Common myeloid progenitor, CD34-positive (primary cell): ENCODE results near the gene NAXE.

ENCODE experiments used
- CTCF ChIA-PET: fragments of 350-600 bp; sonication (Branson Sonifier 250); formaldehyde crosslinking; loops from one replicate; lab custom pipeline; 2021; ENCODE audit warnings: antibody characterized with exemption; lab: Charles Lee
- POLR2A ChIA-PET: fragments of 350-600 bp; sonication (Branson Sonifier 250); formaldehyde crosslinking; loops from one replicate; lab custom pipeline; 2021; ENCODE audit warnings: antibody characterized with exemption; lab: Charles Lee
- DNase-seq, 3 donors: peaks; one replicate each; pipeline versions ENCODE4 v3.0.0 to v3.0.0-alpha.2; 2013
- H3K27ac ChIP-seq, 2 experiments: 1 replicate in 1 of 2; 2 replicates in 1 of 2; pipeline ENCODE4 v1.7.0; 2013; ENCODE audit warnings: inconsistent platforms in 2 of 2, low read length in 2 of 2, mild to moderate bottlenecking in 2 of 2, low read depth in 1 of 2, moderate library complexity in 1 of 2; ENCODE audit not compliant: severe bottlenecking in 2 of 2, insufficient read depth in 1 of 2, poor library complexity in 1 of 2
- H3K27me3 ChIP-seq, 5 experiments: replicated peaks in 2 of 5; 1 replicate in 3 of 5; 2 replicates in 2 of 5; pipeline versions ENCODE4 v1.6.1 to v1.7.0; 2013; ENCODE audit warnings: low read length in 4 of 5, mild to moderate bottlenecking in 2 of 5, moderate library complexity in 2 of 5, inconsistent platforms in 1 of 5; ENCODE audit not compliant: insufficient read depth in 5 of 5, control insufficient read depth in 4 of 5
- H3K36me3 ChIP-seq, 4 experiments: 1 replicate in 2 of 4; 2 replicates in 2 of 4; pipeline versions ENCODE4 v1.6.1 to v1.7.0; 2013; ENCODE audit warnings: low read length in 3 of 4, control low read depth in 1 of 4, mild to moderate bottlenecking in 1 of 4; ENCODE audit not compliant: control insufficient read depth in 4 of 4, insufficient read depth in 4 of 4
- H3K4me1 ChIP-seq, 4 experiments: 1 replicate in 3 of 4; 2 replicates in 1 of 4; pipeline versions ENCODE4 v1.6.1 to v1.7.1; 2013; ENCODE audit warnings: low read length in 3 of 4, mild to moderate bottlenecking in 3 of 4, control low read depth in 1 of 4, inconsistent platforms in 1 of 4, moderate library complexity in 1 of 4; ENCODE audit not compliant: control insufficient read depth in 4 of 4, insufficient read depth in 4 of 4; ENCODE audit errors: control extremely low read depth in 1 of 4
- H3K4me3 ChIP-seq, 7 experiments: 1 replicate in 4 of 7; 2 replicates in 3 of 7; pipeline versions ENCODE4 v1.5.1 to v1.7.0; 2013; ENCODE audit warnings: mild to moderate bottlenecking in 7 of 7, low read length in 6 of 7, moderate library complexity in 6 of 7, inconsistent platforms in 2 of 7, low read depth in 2 of 7, control low read depth in 1 of 7; ENCODE audit not compliant: insufficient read depth in 4 of 7, control insufficient read depth in 1 of 7; ENCODE audit errors: extremely low read depth in 1 of 7
- H3K9me3 ChIP-seq, 5 experiments: 1 replicate in 4 of 5; 2 replicates in 1 of 5; pipeline versions ENCODE4 v1.6.1 to v1.7.1; 2013; ENCODE audit warnings: low read length in 4 of 5, mild to moderate bottlenecking in 2 of 5, inconsistent platforms in 1 of 5, low read depth in 1 of 5, moderate library complexity in 1 of 5; ENCODE audit not compliant: control insufficient read depth in 4 of 5, insufficient read depth in 2 of 5; ENCODE audit errors: control extremely low read depth in 1 of 5
- WGBS: methylation state at CpG from one replicate; pipeline ENCODE4 v1.1.5; 2013; ENCODE audit not compliant: insufficient coverage; 5-methylcytosine and 5-hydroxymethylcytosine counted together

The NAXE gene

DNA sequence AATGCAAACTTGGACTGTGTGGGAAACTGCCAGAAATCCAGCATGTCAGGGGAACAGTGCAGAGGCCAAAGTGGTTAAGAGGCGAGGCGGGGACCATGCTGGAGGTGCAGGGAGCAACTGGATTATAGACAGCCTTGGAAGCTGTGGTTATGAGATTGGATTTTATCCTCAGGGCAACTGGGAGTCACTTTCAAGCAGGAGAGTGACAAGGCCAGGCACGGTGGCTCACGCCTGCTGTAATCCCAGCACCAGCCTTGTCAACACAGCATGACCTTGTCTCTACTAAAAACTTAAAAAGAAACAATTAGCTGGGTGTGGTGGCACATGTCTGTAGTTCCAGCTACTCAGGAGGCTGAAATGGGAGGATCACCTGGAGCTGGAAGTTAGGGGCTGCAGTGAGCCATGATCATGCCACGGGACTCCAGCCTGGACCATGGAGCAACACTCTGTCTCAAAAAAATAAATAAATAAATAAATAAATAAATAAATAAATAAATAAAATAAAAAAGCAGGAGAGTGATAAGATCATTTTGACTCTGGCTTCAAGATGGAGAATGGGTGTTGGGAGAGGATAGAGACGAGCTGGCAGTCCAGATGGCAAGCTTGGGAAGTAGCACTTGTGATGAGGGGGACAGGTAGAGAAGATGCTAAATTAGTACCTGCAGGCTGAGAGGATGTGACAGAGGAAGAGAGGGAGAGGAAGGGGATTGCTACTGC, 31.2 kb downstream of the NAXE start:
- 100% methylated on average over 4 of the region's 6 CpGs for WGBS
- Histone ChIP-seq H3K36me3 (no peaks in the 10 kb centered on the region), H3K27me3 (peaks cover 4 to 68% (median 22%) of the 10 kb centered on the region in 5 experiments), H3K4me1 (peaks cover 0 to 25% (median 18%) of the 10 kb centered on the region in 4 experiments), H3K4me3 (no peak overlapping the region), H3K9me3 (no peaks in the 10 kb centered on the region), H3K27ac (no peak overlapping the region)
- CTCF ChIA-PET: interaction anchor here (0.8 to 14.0 kb wide), 11 partner anchors 9 to 137 kb away, joined by 3 to 275 read pairs (median 12); partner anchors contain the start of genes BCAN, MRPL24 and NES
- POLR2A ChIA-PET: no interaction called here
- no peak for DNase-seq

DNA sequence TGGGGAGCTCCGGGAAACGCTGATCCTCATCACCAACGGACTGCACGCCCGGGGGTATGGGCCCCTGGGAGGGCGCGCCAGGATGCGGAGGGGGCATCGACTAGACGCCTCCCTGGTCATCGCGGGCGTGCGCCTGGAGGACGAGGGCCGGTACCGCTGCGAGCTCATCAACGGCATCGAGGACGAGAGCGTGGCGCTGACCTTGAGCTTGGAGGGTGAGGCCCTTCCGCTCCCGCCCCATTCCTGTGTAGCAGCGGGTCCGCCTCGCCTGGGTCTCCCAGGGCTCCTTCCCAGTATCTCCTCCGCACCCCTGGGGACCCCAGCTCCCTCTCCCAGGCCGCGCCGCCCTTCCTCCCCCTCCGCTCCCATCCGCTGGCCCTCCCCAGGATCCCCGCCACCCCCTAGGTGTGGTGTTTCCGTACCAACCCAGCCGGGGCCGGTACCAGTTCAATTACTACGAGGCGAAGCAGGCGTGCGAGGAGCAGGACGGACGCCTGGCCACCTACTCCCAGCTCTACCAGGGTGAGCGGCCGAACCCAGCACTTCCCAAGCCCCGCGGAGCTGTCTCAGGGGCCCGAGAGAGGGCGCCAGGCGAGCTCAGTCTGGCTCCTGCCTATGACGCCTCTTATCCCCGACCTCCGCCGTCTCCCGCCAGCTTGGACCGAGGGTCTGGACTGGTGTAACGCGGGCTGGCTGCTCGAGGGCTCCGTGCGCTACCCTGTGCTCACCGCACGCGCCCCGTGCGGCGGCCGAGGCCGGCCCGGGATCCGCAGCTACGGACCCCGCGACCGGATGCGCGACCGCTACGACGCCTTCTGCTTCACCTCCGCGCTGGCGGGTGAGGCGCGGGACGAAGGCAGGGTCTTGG, 32.6 kb downstream of the NAXE start:
- no peaks in the 10 kb centered on the region for H3K36me3 ChIP-seq
- ChIA-PET POLR2A (interaction anchor here (0.9 kb wide), 1 partner anchor 58 kb away, joined by 4 read pairs; no protein-coding TSS in a partner anchor), CTCF (interaction anchor here (0.8 to 14.0 kb wide), 21 partner anchors 10 to 266 kb away, joined by 3 to 275 read pairs (median 7); partner anchors contain the start of genes BCAN, CRABP2, MRPL24 and NES)
- WGBS: 4% methylated on average over 57 of the region's 87 CpGs
- no peak overlapping the region for H3K27ac ChIP-seq
- peak; percentile 38 to 54 (median 50) for DNase-seq
- no peaks in the 10 kb centered on the region for H3K9me3 ChIP-seq
- H3K27me3 ChIP-seq: peaks cover 4 to 67% (median 24%) of the 10 kb centered on the region in 5 experiments
- H3K4me1 ChIP-seq: peaks cover 0 to 23% (median 18%) of the 10 kb centered on the region in 4 experiments
- peak overlapping the region in 6 of 7 experiments; percentile 37 to 64 (median 52) for H3K4me3 ChIP-seq

DNA sequence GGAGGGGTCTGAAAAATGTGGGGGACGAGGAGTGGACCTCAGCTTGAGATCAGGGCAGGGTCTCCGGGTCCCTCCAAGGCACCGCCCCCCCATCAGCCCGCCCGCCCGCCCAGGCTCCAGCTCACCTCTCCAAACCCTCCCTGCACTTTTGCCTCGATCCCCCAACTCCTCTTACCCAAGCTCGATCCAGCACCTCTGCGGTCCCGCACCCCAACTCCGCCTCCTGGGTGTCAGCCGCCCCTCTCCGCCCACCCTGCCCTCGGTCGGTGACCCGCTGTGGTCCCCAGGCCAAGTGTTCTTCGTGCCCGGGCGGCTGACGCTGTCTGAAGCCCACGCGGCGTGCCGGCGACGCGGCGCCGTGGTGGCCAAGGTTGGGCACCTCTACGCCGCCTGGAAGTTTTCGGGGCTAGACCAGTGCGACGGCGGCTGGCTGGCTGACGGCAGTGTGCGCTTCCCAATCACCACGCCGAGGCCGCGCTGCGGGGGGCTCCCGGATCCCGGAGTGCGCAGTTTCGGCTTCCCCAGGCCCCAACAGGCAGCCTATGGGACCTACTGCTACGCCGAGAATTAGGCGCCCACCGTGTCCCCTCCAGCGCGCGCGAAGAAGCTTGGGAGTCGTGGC, 33.3 kb downstream of the NAXE start:
- POLR2A ChIA-PET: interaction anchor here (0.6 to 1.6 kb wide), 3 partner anchors 19 to 104 kb away, joined by 3 to 4 read pairs (median 3); partner anchors contain the start of genes ISG20L2 and METTL25B
- Histone ChIP-seq H3K36me3 (no peaks in the 10 kb centered on the region), H3K27ac (no peak overlapping the region), H3K4me3 (peak overlapping the region in 4 of 7 experiments; percentile 40 to 64 (median 54)), H3K9me3 (no peaks in the 10 kb centered on the region), H3K4me1 (peaks cover 0 to 22% (median 18%) of the 10 kb centered on the region in 4 experiments), H3K27me3 (peaks cover 4 to 62% (median 22%) of the 10 kb centered on the region in 5 experiments)
- 1% methylated on average over 41 of the region's 55 CpGs for WGBS
- no peak for DNase-seq
- CTCF ChIA-PET: interaction anchor here (0.9 to 14.0 kb wide), 18 partner anchors 10 to 265 kb away, joined by 3 to 275 read pairs (median 10); partner anchors contain the start of genes BCAN, CRABP2 and NES

DNA sequence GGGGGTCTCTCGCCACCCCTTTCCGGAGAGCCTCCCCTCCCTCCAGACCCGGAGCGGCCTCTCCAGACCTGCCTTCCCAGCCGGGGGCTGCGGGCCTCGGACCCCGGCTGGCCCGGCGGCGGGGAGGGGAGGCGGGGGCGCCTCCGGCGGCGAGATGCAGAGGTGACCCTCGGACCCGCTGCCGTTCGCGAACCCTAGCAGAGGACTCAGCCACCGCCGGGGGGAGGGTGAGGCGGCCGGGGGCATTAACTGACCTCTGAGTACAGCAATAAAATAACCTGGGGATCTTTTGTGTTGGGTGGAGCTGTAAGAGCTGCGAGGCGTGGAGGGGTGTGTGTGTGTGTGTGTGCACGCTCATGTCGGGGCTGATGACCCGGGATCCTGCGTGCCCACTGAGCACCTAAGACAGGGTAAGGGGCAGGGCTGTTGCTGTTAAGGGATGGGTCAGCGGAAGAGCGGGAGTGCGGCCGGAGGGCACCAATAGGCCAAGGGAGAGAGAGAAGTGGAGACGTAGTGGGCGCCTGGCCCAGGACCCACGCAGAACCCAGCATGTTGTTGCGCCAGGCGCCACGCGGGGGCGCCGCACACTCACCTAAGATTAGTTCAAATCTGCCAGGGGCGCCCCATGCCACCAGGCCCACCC, 34.0 kb downstream of the NAXE start:
- 2% methylated on average over 42 of the region's 45 CpGs for WGBS
- ChIA-PET CTCF (interaction anchor here (1.0 to 14.0 kb wide), 12 partner anchors 9 to 264 kb away, joined by 3 to 275 read pairs (median 10); partner anchors contain the start of genes BCAN, CRABP2, NES and TTC24), POLR2A (interaction anchor here (0.6 to 1.6 kb wide), 3 partner anchors 18 to 103 kb away, joined by 3 read pairs; partner anchors contain the start of genes ISG20L2 and METTL25B)
- no peak overlapping the region for H3K27ac ChIP-seq
- H3K36me3 ChIP-seq: no peaks in the 10 kb centered on the region
- H3K9me3 ChIP-seq: no peaks in the 10 kb centered on the region
- H3K27me3 ChIP-seq: peaks cover under 1 to 59% (median 22%) of the 10 kb centered on the region in 5 experiments
- peaks cover 0 to 22% (median 18%) of the 10 kb centered on the region in 4 experiments for H3K4me1 ChIP-seq
- H3K4me3 ChIP-seq: peak overlapping the region in 2 of 7 experiments; percentile 40 to 45
- peak; percentile 65 to 81 (median 71) for DNase-seq

DNA sequence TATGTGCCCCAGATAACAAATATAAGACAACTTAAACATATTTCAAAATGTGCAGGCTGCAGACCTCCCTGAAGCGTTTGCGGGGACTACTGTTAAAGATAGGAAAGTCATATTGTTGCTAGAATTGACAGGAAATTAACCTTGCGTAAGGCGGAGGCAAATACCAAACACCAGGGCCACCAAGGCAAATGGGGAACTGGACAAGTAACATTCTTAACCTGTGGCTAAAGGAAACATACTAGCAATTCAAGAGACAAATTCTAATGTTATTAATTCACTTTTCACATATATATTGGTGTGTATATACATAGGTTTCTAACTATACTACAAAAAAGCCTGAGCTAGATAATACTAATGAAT, 34.5 kb downstream of the NAXE start:
- Histone ChIP-seq H3K27me3 (peaks cover 0 to 58% (median 22%) of the 10 kb centered on the region in 5 experiments), H3K9me3 (no peaks in the 10 kb centered on the region), H3K4me1 (peaks cover 0 to 22% (median 18%) of the 10 kb centered on the region in 4 experiments), H3K4me3 (no peak overlapping the region), H3K36me3 (no peaks in the 10 kb centered on the region), H3K27ac (no peak overlapping the region)
- 8% methylated on average over 2 of the region's 4 CpGs for WGBS
- CTCF ChIA-PET: interaction anchor here (0.6 to 14.0 kb wide), 15 partner anchors 9 to 176 kb away, joined by 3 to 275 read pairs (median 11); partner anchors contain the start of genes BCAN, CRABP2, NES and TTC24
- POLR2A ChIA-PET: interaction anchor here (0.6 to 1.6 kb wide), 2 partner anchors 18 to 29 kb away, joined by 3 read pairs; no protein-coding TSS in a partner anchor
- DNase-seq: no peak
